ENCODE results near the gene ZNF254.
"Not testable (repeated sequence)": the region's sequence is repeated elsewhere in the genome, so short reads cannot be mapped to it uniquely, and the experiment has no call there.

The ZNF254 gene

DNA sequence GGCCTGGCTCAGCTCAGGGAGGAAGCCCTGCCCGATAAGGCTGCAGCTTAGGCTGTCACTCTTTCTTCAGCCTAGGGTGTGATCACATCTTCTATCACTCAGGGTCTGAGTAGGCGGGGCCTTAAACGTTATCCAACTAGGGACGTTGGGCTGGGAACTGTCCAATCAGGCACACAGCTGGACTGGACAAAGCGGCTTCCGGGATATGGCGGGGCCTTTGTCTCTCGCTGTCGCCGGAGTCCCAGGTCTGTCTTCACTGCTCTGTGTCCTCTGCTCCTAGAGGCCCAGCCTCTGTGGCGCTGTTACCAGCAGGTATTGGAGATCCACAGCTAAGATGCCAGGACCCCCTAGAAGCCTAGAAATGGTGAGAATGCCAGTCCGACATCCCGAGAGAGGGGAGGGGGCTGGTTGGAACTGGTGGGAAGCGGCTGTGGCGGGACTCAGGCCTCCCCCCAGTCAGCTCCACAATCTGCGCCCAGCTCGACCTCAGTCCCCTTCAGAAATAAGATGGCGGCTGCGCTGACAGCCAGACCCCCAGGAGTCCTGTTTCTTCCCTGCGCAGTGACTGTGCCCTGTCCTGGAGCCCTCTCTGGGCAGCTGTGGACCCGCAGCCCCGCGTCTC is at the start of gene ZNF254:
Gene ZNF254 (plus strand): TSS at position 214 of the 622 bp plus-strand sequence. CDS start 121 bp downstream, at position 335.
- DNase-seq (ENCODE audit: low read depth), result peak; percentile 96

DNA sequence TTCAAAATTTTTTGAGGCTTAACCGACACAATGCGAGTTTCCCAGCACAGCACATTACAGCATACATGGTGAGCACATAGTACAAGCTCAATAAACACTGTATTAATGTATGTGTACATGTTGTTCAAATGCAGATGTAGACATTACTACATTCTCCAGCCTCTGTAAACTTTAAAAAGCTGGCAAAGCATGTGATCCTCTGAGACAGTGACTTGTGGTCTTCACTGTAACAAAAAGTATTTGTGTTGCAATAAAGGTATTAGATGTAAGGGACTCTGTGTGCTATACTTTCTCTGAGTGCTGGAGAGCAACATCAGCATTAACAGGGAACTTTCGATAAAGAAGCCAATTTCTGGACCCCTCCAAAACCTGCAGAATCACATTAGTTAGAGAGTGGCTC is 46.4 kb upstream of the ZNF254 start:
- no peak for DNase-seq (ENCODE audit: low read depth)

DNA sequence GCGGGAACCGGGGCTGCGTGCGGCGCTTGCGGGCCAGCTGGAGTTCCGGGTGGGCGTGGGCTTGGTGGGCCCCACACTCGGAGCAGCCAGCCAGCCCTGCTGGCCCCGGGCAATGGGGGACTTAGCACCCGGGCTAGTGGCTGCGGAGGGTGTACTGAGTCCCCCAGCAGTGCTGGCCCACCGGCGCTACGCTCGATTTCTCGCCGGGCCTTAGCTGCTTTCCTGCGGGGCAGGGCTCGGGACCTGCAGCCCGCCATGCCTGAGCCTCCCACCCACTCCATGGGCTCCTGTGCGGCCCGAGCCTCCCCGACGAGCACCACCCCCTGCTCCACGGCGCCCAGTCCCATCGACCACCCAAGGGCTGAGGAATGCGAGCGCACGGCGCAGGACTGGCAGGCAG is 45.7 kb upstream of the ZNF254 start:
- not testable (repeated sequence) for DNase-seq (ENCODE audit: low read depth)

DNA sequence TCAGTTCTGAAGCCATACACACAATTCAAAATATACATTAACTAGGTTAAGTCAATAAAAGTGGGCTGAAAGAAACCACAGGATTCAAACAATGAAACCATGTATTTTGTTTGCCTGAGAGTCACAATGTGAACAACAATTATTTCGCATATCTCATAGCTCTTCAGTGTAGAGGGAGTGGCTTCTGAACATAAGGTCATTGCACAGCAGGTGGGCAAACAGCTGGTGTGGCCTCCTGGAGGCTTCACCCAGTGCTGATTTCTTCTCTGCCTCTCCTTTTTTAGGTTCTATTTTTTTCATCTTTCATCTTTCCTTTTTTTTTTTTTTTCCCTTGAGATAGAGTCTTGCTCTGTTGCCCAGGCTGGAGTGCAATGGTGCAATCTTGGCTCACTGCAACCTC is 40.4 kb upstream of the ZNF254 start:
- no peak for DNase-seq (ENCODE audit: low read depth)

DNA sequence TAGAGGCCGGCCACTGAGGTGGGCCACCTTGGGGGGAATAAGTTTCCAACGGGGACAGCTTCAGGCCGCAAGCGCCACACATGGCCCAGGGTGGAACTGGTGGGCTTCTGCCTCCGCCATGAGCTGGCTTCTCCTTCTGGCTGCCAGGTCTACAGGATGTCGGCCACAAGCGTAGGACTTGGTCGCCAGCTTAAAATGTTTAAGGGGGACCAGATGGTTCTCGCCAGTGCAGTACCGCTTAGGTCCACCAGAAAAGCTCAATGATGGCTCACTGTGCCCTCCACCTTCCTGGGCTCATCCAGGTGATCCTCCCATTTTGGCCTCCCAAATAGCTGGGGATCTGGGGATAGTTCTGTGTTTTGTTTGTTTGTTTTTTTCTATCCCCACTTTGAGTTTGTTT is 38.7 kb upstream of the ZNF254 start:
- DNase-seq (ENCODE audit: low read depth), result no peak

DNA sequence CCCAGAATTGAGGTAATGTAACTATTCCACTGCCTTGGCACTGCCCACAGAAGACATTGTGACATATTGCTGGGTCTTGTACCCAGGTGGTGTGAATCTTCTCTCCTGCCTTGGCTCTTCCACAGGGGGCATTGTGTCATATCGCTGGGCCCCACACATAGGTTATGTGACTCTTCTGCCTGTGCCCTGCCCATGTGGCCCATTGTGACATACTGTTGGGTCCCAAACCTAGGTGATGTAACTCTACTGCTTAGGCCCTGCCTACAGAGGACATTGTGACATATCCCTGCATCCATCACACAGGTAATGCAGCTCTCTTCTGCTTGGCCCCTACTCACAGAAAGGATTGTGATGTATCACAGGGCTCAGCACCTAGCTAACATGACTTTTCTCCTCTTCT is 37.5 kb upstream of the ZNF254 start:
- DNase-seq (ENCODE audit: low read depth), result no peak

DNA sequence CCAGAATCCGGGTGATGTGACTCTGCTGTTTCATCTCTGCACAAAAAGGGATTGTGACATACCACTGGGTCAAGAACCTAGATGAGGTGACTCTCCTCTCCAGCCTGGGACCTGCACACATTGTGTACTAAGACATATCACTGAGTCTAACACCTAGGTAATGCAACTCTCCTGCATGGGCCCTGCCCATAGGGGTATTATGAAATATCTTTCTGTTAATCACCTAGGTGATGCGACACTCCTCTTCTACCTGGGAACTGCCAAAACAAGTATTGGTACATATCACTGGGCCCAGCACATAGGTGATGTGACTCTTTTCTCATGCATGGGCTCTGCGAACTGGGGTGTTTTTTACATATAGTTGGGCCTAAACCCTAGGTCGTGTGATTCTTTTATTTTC is 35.5 kb upstream of the ZNF254 start:
- DNase-seq (ENCODE audit: low read depth), result no peak

DNA sequence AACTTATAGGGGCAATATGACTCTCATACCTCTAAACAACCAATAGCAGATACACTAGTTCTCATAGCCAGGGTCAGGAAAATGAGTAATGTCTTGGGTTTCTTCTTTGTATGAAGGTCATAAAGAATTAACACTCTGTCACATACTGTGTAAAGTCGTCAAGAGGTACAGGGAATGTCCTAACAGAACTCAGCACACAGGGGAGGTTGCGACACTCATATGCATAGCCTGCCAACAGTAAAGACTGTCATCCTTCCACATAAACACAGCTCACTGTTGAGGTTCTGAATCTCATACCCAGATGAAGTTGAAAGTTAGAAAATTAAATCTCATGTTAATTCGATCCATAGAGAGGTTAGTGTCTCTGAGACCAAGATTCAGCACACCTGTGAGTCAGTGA is 34.2 kb upstream of the ZNF254 start:
- DNase-seq (ENCODE audit: low read depth), result peak; percentile 27

DNA sequence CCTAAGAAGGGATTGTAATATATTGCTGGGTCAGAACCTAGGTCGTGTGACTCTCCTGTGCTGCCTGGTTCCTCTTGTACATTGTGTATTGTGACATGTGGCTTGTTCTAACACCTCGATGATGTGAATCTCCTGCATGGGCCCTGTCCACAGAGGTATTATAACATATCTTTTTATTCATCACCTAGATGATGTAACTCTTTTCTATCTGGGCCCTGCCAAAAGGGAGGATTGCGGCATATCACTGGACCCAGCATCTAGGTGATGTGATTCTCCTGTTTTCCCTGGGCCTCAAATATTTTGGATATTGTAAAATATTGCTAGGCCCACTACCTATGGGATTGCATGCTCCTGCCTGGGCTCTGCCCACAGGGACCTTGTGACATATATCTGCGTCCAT is 33.4 kb upstream of the ZNF254 start:
- no peak for DNase-seq (ENCODE audit: low read depth)

DNA sequence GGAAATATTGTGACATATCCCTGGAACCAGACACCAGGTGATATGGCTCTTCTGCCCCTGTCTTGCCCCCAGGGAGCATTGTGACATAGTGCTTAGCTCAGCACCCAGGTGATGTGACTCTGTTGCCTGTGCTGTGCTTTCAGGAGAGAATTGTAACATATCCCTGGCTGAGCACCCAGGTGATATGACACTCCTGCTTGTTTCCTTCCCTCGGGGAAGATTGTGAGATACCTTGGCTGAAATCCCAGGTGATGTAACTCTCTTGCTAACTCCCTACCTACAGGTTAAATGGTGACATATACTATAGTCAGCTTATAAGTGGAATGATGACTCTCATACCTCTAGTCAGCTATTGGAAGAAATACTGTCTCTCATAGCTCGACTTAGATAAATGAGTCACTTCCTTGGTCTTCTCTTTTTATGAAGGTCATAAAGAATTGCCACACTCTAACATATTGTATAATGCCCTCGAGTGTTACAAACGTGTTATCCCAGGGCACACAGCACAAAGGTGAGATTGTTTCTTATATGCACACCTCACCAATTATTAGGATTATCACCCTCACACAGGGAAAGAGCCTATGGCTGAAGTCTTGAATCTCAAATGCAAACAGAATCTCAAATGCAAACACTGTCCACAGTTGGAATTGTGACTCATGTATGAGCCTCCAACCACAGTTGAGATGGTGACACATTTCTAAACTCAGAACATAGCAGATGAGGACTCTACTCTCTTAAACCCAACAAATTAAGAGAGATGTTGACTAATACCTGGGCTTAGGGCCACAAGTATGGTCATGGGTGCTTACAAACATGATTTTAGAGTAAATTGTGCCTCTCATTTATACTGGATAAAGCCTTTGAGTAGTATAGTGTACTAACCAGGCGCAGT is 32.7 kb upstream of the ZNF254 start:
- peak; percentile 89 for DNase-seq (ENCODE audit: low read depth)

DNA sequence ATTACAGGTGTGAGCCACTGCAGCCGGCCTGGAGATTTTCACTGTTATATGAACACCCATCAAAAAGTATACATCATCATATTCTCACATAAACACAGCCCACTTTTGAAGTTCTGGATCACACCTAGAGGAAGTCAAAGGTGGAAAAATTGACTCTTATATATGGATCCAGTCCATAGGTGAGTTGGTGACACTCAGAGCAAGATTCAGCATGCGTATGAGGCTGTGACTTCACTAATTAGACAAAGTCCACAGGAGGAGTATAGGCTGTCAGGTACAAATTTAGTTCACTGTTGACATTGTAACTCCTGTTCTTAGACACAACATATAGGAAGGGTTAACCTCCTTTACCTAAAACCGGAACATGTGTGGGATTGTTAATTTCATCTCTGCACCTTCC is 31.4 kb upstream of the ZNF254 start:
- DNase-seq (ENCODE audit: low read depth), result no peak

DNA sequence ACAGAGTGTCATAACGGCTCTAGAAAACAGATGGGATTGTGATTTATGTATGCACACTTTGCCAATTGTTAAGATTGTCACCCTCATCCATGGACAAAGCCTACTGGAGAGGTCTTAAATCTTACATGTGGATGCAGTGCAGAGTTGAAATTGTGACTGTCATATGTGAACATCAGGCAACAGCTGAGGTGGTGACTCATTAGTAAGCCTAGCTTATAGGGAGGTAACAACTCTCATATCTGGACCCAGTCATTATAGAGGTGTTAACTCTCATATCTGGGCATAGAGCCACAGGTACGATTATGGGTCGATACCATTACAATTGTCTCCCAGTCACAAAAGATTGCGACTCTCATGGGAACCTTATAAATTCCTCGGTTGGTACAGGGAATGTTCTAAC is 29.8 kb upstream of the ZNF254 start:
- DNase-seq (ENCODE audit: low read depth), result no peak

DNA sequence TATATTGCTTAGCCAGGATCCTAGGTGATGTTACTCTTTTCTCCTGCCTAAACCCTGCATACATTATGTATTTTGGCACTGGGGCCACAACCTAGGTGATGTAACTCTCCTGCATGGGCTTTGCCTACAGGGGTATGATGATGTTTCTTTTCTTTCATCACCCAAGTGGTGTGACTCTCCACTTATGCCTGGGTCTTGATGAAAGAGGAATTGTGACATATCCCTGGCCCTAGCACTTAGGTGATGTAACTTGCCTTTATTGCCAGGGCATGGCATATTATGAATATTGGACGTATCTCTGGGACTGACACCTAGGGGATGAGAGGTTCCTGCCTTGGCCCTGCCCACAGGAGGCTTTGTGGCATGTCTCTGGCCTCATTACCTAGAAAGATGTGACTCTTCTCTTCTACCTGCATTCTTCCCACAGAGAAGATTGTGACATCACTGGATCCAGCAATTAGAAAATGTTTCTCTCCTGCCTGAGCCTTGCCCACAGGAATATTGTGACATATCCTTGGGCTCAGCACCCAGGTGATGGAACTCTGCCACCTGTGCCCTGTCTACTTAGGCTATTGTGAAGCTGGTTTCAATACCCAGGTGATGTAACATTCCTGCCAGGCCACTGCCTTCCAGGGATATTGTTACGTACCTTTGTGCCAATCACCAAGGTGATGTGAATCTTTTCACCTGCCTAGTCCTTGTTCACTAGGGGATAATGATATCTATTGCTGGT is 27.3 kb upstream of the ZNF254 start:
- no peak for DNase-seq (ENCODE audit: low read depth)

DNA sequence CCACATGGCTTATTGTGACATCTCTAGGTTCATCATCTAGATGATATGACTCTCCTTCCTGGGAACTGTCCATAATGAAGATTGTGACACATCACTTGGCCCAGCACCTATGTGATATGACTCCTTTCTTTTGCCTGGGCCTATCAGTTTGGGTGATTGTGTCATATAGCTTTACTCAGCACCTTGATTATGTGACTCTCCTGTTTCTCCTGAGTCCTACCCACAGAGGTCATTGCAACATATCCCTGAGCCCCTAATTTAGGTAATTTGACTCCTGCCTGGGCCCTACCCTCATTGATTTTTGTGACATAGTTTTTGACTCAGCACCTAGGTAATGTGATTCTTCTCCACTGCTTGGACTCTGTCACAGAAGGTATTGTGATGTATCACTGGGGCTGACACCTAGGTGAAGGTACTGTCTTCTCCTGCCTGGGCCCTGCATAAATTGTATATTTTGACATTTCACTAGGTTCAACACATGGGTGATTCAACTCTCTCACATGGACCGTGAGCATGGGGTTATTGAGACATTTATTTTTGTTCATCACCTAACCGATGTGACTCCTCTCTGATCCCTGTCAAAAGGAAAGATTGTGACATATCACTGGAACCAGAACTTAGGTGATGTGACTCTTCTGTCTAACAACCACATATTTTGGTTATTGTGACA is 26.2 kb upstream of the ZNF254 start:
- DNase-seq (ENCODE audit: low read depth), result no peak

DNA sequence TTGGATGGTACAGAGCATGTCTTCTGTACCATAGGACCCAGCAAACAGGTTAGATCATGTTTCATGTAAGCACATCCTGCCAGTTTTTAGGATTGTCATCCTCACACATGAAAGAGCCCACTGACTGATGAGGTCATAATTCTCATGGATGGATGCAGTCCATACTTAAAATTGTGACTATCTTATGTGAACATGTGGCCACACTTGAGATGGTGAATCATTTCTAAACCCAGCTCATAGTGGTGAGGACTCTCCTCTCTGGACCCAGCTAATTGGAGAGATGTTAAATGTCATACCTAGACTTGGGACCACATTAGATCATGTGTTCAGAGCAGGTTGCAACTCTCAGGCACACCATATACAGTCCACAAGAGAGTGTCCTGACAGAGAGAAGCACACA is 24.8 kb upstream of the ZNF254 start:
- DNase-seq (ENCODE audit: low read depth), result peak; percentile 7

DNA sequence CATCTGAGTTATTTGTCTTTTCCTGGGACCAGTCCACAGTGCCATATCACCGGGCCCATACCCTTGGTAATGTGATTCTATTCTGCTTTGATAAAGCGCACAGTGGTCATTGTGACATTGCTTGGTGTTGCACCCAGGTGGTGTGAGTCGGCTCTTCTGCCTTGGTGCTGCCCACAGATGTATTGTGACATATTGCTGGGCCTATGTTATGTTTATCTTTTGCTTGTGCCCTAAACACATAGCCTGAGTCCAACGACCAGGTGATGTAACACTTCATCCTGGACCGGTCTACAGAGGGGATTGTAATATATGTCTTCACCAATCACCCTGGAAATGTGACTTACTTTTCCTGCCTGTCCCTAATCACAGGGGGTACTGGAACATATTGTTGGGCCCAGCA is 23.7 kb upstream of the ZNF254 start:
- DNase-seq (ENCODE audit: low read depth), result no peak

DNA sequence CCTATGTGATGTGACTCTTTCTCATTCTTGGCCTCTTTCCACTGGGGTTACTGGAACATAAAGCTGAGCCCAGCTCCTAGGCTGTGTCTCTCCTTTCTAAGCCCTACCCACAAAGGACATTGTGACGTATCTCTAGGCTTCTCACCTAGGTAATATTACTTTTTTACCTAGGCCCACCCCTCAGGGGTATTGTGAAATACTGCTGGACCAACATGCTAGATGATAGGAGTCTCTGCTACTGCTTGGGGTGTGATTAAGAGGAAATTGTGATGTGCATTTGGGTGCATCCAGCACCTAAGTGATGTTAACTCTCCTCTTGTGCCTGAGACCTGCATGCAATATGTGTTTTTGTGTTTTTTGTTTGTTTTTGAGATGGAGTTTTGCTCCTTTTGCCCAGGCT is 22.8 kb upstream of the ZNF254 start:
- DNase-seq (ENCODE audit: low read depth), result no peak

DNA sequence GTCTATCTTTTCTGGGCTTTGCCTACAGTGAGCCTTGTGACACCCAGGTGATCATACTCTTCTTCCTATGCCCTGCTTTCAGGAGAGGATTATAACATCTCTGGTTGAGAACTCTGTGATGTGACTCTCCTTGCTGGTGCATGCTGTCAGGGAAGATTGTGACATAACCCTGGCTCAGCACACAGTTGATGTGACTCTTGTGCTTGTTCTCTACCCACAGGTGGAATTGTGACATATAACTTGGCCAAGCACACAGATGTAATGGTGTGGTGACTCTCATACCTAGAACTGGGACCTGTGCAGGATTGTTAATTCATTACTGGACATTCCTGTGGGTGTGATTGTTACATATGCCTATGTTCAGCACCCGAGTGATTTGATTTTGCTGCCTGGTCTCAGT is 21.7 kb upstream of the ZNF254 start:
- DNase-seq (ENCODE audit: low read depth), result no peak

DNA sequence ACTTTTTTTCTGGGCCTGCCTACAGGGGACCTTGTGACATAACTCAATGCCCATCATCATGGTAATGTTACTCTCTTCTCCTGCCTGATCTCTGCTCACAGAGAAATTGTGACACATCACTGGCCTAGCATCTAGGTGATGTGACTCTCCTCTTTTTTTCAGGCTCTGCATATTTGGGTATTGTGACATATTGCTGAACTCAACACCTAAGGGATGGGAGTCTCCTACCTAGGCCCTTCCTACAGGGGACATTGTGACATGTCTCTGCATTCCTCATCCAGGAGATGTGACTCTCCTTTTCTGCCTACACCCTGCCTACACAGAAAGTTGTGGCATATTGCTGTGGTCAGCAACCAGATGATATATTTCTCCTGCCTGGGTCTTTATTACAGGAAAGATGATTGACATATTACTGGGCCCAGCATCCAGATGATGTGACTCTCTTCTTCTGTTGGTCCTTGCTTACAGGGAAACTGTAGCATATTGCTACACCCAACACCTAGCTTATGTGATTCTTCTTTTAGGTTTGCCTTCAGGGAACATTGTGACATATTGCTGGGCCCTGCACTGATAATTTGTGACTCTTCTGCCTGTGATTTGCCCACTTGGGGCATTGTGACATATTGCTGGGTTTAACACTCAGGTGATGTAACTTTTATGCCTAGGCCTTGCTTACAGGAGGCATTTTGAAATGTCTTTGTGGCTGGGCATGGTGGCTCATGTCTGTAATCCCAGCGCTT is 21.0 kb upstream of the ZNF254 start:
- no peak for DNase-seq (ENCODE audit: low read depth)

DNA sequence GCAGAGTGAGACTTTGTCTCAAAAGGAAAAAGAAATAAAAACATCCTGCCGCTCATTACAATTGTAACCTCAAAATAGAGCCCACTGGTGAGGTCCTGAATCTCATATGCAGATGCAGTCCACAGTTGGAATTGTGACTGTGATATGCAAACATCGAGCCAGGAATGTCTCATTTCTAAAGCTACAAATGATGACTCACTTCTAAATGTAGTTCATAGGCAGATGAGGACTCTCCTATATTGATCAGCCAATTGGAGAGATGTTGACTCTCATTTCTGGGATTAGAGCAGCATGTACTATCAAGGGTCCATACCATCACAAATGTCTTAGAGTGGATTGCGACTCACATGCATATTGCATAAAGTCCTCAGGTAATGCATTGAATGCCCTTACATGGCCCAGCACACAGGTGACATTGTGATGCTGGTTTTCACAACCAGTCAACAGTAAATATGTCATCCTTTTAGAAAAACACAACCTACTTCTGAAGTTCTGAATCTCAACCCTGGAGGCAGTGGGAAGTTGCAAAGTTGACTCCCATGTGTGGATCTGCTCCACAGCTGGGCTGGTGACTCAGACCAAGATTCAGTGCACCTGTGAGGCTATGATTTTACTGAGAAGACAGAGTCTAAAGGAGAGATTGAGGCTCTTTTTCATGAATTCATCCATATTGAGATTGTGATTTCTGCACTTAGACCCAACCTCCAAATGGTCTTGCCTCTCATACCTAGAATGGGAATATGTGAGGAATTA is 16.9 kb upstream of the ZNF254 start:
- DNase-seq (ENCODE audit: low read depth), result no peak

DNA sequence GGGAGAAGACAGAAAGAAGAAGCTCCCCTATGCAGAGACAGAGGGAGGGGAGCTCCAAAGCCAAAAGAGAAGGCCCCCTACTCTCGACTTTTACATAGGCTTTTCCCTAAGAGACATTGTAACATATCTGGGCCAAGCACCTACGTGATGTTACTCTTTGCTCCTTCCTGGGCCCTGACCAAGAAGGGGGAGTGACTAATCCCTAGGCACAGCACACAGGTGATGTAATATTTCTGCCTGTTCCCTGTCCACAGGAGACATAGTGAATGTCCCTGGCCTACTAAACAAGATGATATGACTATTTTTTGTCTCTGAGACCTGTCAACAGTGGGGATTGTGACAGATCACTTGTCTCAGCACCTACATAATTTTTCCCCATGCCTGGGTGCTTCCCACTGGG is 15.9 kb upstream of the ZNF254 start:
- DNase-seq (ENCODE audit: low read depth), result no peak

All from EH (cell line).